ENCODE data around the gene CNOT8.

- TF ChIP-seq CTCF (IDR thresholded peaks at IDR 0.05) (no peak), POLR2A (IDR thresholded peaks at IDR 0.05) (no peak)
Observed at GRCh38 chr5:154817815-154818214, 40.6 kb upstream of the CNOT8 start.

Measured in body of pancreas (tissue), 4 donors.